Activated B cell treated with CpG ODN at 0.5 μM for 24 hours (primary cell): Measurements from ENCODE around the gene GALNT17. TPM values are rescaled to one million over a fixed set of nuclear protein-coding genes. Genes with fewer than 3 reads are reported as not detected.

Experiments
- ATAC-seq: fragments of 200-7000 bp; cut with Tn5 transposase; one replicate; pipeline ENCODE4 v1.10.0; 2021; ENCODE audit warnings: low read depth, mild to moderate bottlenecking, moderate library complexity
- CTCF ChIA-PET: fragments of 350-600 bp; sonication (Branson Sonifier 250); formaldehyde crosslinking; loops from one replicate; lab custom pipeline; 2021; ENCODE audit warnings: antibody characterized with exemption; lab: Charles Lee
- POLR2A ChIA-PET: fragments of 350-600 bp; sonication (Branson Sonifier 250); formaldehyde crosslinking; loops from one replicate; lab custom pipeline; 2021; ENCODE audit warnings: antibody characterized with exemption; lab: Charles Lee
- DNase-seq: peaks from one replicate; pipeline ENCODE4 v3.0.0; 2022
- H3K27ac Mint-ChIP-seq: one replicate; pipeline ENCODE4 v1.8.0; 2020; ENCODE audit warnings: mixed read lengths
- H3K27me3 Mint-ChIP-seq: one replicate; pipeline ENCODE4 v1.8.0; 2021; ENCODE audit warnings: mixed read lengths
- H3K36me3 Mint-ChIP-seq: one replicate; pipeline ENCODE4 v1.8.0; 2021; ENCODE audit warnings: low read depth, mixed read lengths
- H3K4me1 Mint-ChIP-seq: one replicate; pipeline ENCODE4 v1.8.0; 2021; ENCODE audit warnings: mixed read lengths
- H3K4me3 Mint-ChIP-seq: one replicate; pipeline ENCODE4 v1.8.0; 2020; ENCODE audit warnings: mild to moderate bottlenecking, mixed read lengths
- H3K9me3 Mint-ChIP-seq: one replicate; pipeline ENCODE4 v1.8.0; 2020; ENCODE audit warnings: mixed read lengths
- intact Hi-C: fragments of 100-400 bp; cut with micrococcal nuclease; formaldehyde crosslinking; loops from one replicate; pipeline ENCODE4 v1.15.1; 2024
- total RNA-seq: library from RNA; stranded (reverse); gene quantifications from 2 replicates; pipeline ENCODE4 v1.2.3, GENCODE V29; 2022
- TF ChIP-seq, protein P1 (sequence below): fragments of 200-600 bp; IDR thresholded peaks from one replicate; pipeline ENCODE4 v1.8.0; 2022; ENCODE audit warnings: antibody characterized with exemption, mild to moderate bottlenecking

The GALNT17 gene
- total RNA-seq, 1 donor from 2014 or later, result not detected

- TF ChIP-seq, protein P1, sequence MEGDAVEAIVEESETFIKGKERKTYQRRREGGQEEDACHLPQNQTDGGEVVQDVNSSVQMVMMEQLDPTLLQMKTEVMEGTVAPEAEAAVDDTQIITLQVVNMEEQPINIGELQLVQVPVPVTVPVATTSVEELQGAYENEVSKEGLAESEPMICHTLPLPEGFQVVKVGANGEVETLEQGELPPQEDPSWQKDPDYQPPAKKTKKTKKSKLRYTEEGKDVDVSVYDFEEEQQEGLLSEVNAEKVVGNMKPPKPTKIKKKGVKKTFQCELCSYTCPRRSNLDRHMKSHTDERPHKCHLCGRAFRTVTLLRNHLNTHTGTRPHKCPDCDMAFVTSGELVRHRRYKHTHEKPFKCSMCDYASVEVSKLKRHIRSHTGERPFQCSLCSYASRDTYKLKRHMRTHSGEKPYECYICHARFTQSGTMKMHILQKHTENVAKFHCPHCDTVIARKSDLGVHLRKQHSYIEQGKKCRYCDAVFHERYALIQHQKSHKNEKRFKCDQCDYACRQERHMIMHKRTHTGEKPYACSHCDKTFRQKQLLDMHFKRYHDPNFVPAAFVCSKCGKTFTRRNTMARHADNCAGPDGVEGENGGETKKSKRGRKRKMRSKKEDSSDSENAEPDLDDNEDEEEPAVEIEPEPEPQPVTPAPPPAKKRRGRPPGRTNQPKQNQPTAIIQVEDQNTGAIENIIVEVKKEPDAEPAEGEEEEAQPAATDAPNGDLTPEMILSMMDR, result no peak
- Mint-ChIP-seq H3K36me3 (no peaks in the 10 kb centered on the region), H3K4me3 (no peak overlapping the region), H3K27me3 (no peaks in the 10 kb centered on the region), H3K4me1 (no peaks in the 10 kb centered on the region), H3K9me3 (peaks cover 9% of the 10 kb centered on the region), H3K27ac (no peak overlapping the region)
- ChIA-PET POLR2A (no interaction called here), CTCF (no interaction called here)
- ATAC-seq (no peak), DNase-seq (no peak)
- intact Hi-C loops, result no loop called here
Measured at GRCh38 chr7:71659622-71660021, 527.7 kb downstream of the GALNT17 start.

- ATAC-seq (no peak), DNase-seq (no peak)
- H3K27me3 Mint-ChIP-seq, result no peaks in the 10 kb centered on the region
- TF ChIP-seq, protein P1, result no peak
- H3K36me3 Mint-ChIP-seq, result no peaks in the 10 kb centered on the region
- H3K9me3 Mint-ChIP-seq, result peaks cover 12% of the 10 kb centered on the region
- H3K27ac Mint-ChIP-seq, result no peak overlapping the region
- CTCF ChIA-PET, result no interaction called here
- H3K4me1 Mint-ChIP-seq, result no peaks in the 10 kb centered on the region
- POLR2A ChIA-PET, result no interaction called here
- H3K4me3 Mint-ChIP-seq, result no peak overlapping the region
- intact Hi-C loops, result no loop called here
Measured at GRCh38 chr7:71661671-71662224, 529.8 kb downstream of the GALNT17 start.

GRCh38 chr7:71665716-71666115, 533.8 kb downstream of the GALNT17 start:
- H3K4me3 Mint-ChIP-seq, result no peak overlapping the region
- H3K4me1 Mint-ChIP-seq, result no peaks in the 10 kb centered on the region
- ATAC-seq, result no peak
- no peaks in the 10 kb centered on the region for H3K36me3 Mint-ChIP-seq
- H3K27me3 Mint-ChIP-seq, result no peaks in the 10 kb centered on the region
- no peak overlapping the region for H3K27ac Mint-ChIP-seq
- H3K9me3 Mint-ChIP-seq, result peaks cover 15% of the 10 kb centered on the region
- intact Hi-C loops, result no loop called here
- POLR2A ChIA-PET, result no interaction called here
- DNase-seq, result no peak
- CTCF ChIA-PET, result no interaction called here
- TF ChIP-seq, protein P1, result no peak

DNA sequence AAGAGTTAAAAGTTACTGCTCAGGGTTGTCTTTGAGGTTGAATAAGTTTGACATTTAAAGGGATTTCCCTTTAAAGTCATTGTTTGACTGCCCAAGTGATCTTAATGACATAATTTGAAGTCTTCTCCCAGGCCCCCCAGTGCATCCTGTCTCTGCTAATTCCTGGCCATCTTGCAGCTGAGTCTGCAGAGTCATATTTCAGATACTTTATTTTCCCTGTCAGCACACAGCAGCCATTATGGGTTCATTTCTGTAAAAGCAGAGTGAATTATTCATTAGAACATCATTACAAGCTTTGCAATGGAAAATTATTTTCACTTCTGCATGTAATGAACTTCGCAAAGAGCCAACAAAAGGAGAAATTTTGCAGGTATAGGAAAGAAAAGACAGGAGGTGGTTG, 536.6 kb downstream of the GALNT17 start:
- peaks cover 8% of the 10 kb centered on the region for H3K9me3 Mint-ChIP-seq
- POLR2A ChIA-PET, result no interaction called here
- TF ChIP-seq, protein P1, result no peak
- CTCF ChIA-PET, result no interaction called here
- H3K4me1 Mint-ChIP-seq, result no peaks in the 10 kb centered on the region
- no peak overlapping the region for H3K27ac Mint-ChIP-seq
- no peak for ATAC-seq
- intact Hi-C loops, result no loop called here
- no peak for DNase-seq
- H3K36me3 Mint-ChIP-seq, result no peaks in the 10 kb centered on the region
- no peak overlapping the region for H3K4me3 Mint-ChIP-seq
- no peaks in the 10 kb centered on the region for H3K27me3 Mint-ChIP-seq

DNA sequence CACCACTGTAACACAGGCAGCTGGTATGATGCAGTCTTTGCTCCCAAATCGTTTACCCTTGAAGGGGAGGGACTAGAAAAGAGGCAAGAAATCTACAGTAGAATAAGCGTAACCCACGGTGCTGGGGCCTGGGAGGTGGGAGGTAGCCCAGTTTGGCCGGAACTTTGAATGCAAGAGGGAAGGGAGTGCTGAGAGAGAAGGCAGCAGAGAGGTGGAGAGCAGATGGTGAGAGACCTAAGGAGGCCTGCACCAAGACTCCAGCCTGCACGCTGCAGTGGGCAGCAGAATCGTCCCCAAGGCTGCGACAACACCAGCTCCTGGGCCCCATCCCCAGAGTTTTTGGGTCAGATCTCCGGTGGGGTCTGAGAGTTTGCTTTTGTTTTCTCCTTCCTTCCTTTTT, 547.5 kb downstream of the GALNT17 start:
- ChIA-PET CTCF (no interaction called here), POLR2A (no interaction called here)
- ATAC-seq (no peak), DNase-seq (no peak)
- Mint-ChIP-seq H3K27me3 (no peaks in the 10 kb centered on the region), H3K4me1 (no peaks in the 10 kb centered on the region), H3K27ac (no peak overlapping the region), H3K9me3 (peaks cover 2% of the 10 kb centered on the region), H3K36me3 (no peaks in the 10 kb centered on the region), H3K4me3 (no peak overlapping the region)
- intact Hi-C loops, result no loop called here
- TF ChIP-seq, protein P1, result no peak
